T-cell (primary cell): ENCODE data around the gene FAM20C. TPM values are rescaled to one million over a fixed set of nuclear protein-coding genes. Genes with fewer than 3 reads are reported as not detected.

Experiments used
- ATAC-seq, 4 experiments: fragments of 200-7000 bp in 3 of 4; fragments of 150-1000 bp in 1 of 4; cut with Tn5 transposase; replicated peaks in 1 of 4; 1 replicate in 3 of 4; 2 replicates in 1 of 4; pipeline ENCODE4 v1.10.0; 2021; ENCODE audit warnings: moderate library complexity in 3 of 4, mild to moderate bottlenecking in 2 of 4, moderate number of reproducible peaks in 1 of 4
- CTCF ChIA-PET, 2 donors: fragments of 300-600 bp; sonication (Branson Sonifier 250); formaldehyde crosslinking; loops; one replicate each; lab custom pipeline; 2022; ENCODE audit warnings: antibody characterized with exemption in 2 of 2; lab: Charles Lee
- POLR2A ChIA-PET, 2 donors: fragments of 300-600 bp; sonication (Branson Sonifier 250); formaldehyde crosslinking; loops; one replicate each; lab custom pipeline; 2022; ENCODE audit warnings: antibody characterized with exemption in 2 of 2; lab: Charles Lee
- DNase-seq, 35 experiments: peaks; one replicate each; pipeline versions ENCODE4 v3.0.0 to v3.0.0-alpha.2; 2013 to 2023
- H3K27ac ChIP-seq: one replicate; pipeline ENCODE4 v1.5.1; 2013; ENCODE audit warnings: low read length
- H3K27me3 ChIP-seq, 2 experiments: replicated peaks in 1 of 2; 1 replicate in 1 of 2; 2 replicates in 1 of 2; pipeline versions ENCODE4 v1.6.1 to v1.7.0; 2013; ENCODE audit warnings: low read length in 1 of 2, mixed read lengths in 1 of 2; ENCODE audit not compliant: control insufficient read depth in 2 of 2, insufficient read depth in 2 of 2; ENCODE audit errors: extremely low read depth in 1 of 2
- H3K36me3 ChIP-seq, 2 donors: 1 replicate in 1 of 2; 2 replicates in 1 of 2; pipeline versions ENCODE4 v1.6.1 to v1.7.0; 2013; ENCODE audit warnings: low read length in 1 of 2; ENCODE audit not compliant: control insufficient read depth in 2 of 2, insufficient read depth in 1 of 2; ENCODE audit errors: extremely low read depth in 1 of 2
- H3K4me1 ChIP-seq, 2 experiments: 1 replicate in 1 of 2; 2 replicates in 1 of 2; pipeline versions ENCODE4 v1.6.1 to v1.7.0; 2013; ENCODE audit warnings: low read length in 2 of 2, mixed read lengths in 1 of 2; ENCODE audit not compliant: insufficient read depth in 2 of 2, control insufficient read depth in 1 of 2; ENCODE audit errors: extremely low read depth in 1 of 2
- H3K4me3 ChIP-seq, 2 donors: 1 replicate in 1 of 2; 2 replicates in 1 of 2; pipeline versions ENCODE4 v1.5.1 to v1.7.0; 2013; ENCODE audit warnings: mild to moderate bottlenecking in 2 of 2, low read length in 1 of 2, moderate library complexity in 1 of 2; ENCODE audit not compliant: control insufficient read depth in 1 of 2; ENCODE audit errors: extremely low read depth in 1 of 2
- H3K9me3 ChIP-seq: 2 replicates; pipeline ENCODE4 v1.7.0; 2013
- H3K27ac Mint-ChIP-seq, 2 donors: one replicate each; pipeline ENCODE4 v1.8.0; 2020 to 2021; ENCODE audit warnings: mild to moderate bottlenecking in 2 of 2, mixed read lengths in 2 of 2
- H3K27me3 Mint-ChIP-seq, 2 donors: one replicate each; pipeline ENCODE4 v1.8.0; 2021 to 2022; ENCODE audit warnings: mixed read lengths in 2 of 2
- H3K36me3 Mint-ChIP-seq: one replicate; pipeline ENCODE4 v1.8.0; 2021; ENCODE audit warnings: mixed read lengths
- H3K4me1 Mint-ChIP-seq, 3 donors: one replicate each; pipeline ENCODE4 v1.8.0; 2020 to 2022; ENCODE audit warnings: mixed read lengths in 3 of 3, mild to moderate bottlenecking in 1 of 3
- H3K4me3 Mint-ChIP-seq, 3 donors: one replicate each; pipeline ENCODE4 v1.8.0; 2020 to 2022; ENCODE audit warnings: mild to moderate bottlenecking in 3 of 3, mixed read lengths in 3 of 3, moderate library complexity in 3 of 3
- H3K9me3 Mint-ChIP-seq, 3 donors: one replicate each; pipeline ENCODE4 v1.8.0; 2020 to 2022; ENCODE audit warnings: mixed read lengths in 3 of 3
- WGBS: methylation state at CpG from one replicate; pipeline ENCODE4 v1.1.5; 2013; ENCODE audit warnings: missing lambda C conversion rate; ENCODE audit not compliant: insufficient coverage; 5-methylcytosine and 5-hydroxymethylcytosine counted together
- total RNA-seq, 35 experiments: library from RNA in 6 of 35; stranded (reverse) in 6 of 35; fragments of 120-200 nt in 1 of 35; gene quantifications; one replicate each; pipeline versions ENCODE4 v1.2.1 to v1.2.4 and lab custom pipeline; 2013 to 2026

The FAM20C gene
- total RNA-seq, 5 donors from 2014 or later (not counting 1 experiment from before 2014, with no cell fraction given): 0.18 to 2.0 (median 1.2) TPM

GRCh38 chr7:247181-247580 lies 54.8 kb downstream of the FAM20C start:
- no peaks in the 10 kb centered on the region for H3K9me3 ChIP-seq
- no peaks in the 10 kb centered on the region for H3K36me3 ChIP-seq
- no peaks in the 10 kb centered on the region for H3K27me3 ChIP-seq
- CTCF ChIA-PET: no interaction called here
- H3K4me1 ChIP-seq: no peaks in the 10 kb centered on the region
- H3K4me3 ChIP-seq: no peak overlapping the region
- POLR2A ChIA-PET: no interaction called here
- no peak for ATAC-seq
- Mint-ChIP-seq H3K27ac (no peak overlapping the region), H3K36me3 (no peaks in the 10 kb centered on the region), H3K4me1 (no peaks in the 10 kb centered on the region), H3K9me3 (no peaks in the 10 kb centered on the region), H3K4me3 (no peak overlapping the region), H3K27me3 (no peaks in the 10 kb centered on the region)
- 63% methylated on average over 5 of the region's 12 CpGs for WGBS
- H3K27ac ChIP-seq: no peak overlapping the region
- no peak for DNase-seq

GRCh38 chr7:247636-248035 lies 55.3 kb downstream of the FAM20C start:
- H3K9me3 Mint-ChIP-seq: no peaks in the 10 kb centered on the region
- no peaks in the 10 kb centered on the region for H3K9me3 ChIP-seq

GRCh38 chr7:248732-249435 lies 56.5 kb downstream of the FAM20C start:
- Mint-ChIP-seq H3K36me3 (no peaks in the 10 kb centered on the region), H3K27me3 (no peaks in the 10 kb centered on the region), H3K9me3 (no peaks in the 10 kb centered on the region), H3K4me3 (no peak overlapping the region), H3K4me1 (no peaks in the 10 kb centered on the region), H3K27ac (no peak overlapping the region)
- ChIA-PET POLR2A (no interaction called here), CTCF (no interaction called here)
- Histone ChIP-seq H3K9me3 (no peaks in the 10 kb centered on the region), H3K4me1 (no peaks in the 10 kb centered on the region), H3K27me3 (no peaks in the 10 kb centered on the region), H3K36me3 (no peaks in the 10 kb centered on the region), H3K4me3 (no peak overlapping the region), H3K27ac (no peak overlapping the region)
- no peak for DNase-seq
- ATAC-seq: no peak
- 72% methylated on average over 12 of the region's 20 CpGs for WGBS

More at GRCh38 chr7:247636-248035, 55.3 kb downstream of the FAM20C start:
- WGBS: 89% methylated on average over 8 of the region's 16 CpGs
- ChIA-PET POLR2A (no interaction called here), CTCF (no interaction called here)
- H3K27me3 Mint-ChIP-seq: no peaks in the 10 kb centered on the region
- no peak overlapping the region for H3K4me3 ChIP-seq
- DNase-seq (no peak), ATAC-seq (no peak)
- no peak overlapping the region for H3K4me3 Mint-ChIP-seq
- H3K4me1 ChIP-seq: no peaks in the 10 kb centered on the region
- no peaks in the 10 kb centered on the region for H3K36me3 Mint-ChIP-seq
- no peaks in the 10 kb centered on the region for H3K4me1 Mint-ChIP-seq
- H3K36me3 ChIP-seq: no peaks in the 10 kb centered on the region
- H3K27ac Mint-ChIP-seq: no peak overlapping the region
- no peak overlapping the region for H3K27ac ChIP-seq
- no peaks in the 10 kb centered on the region for H3K27me3 ChIP-seq

GRCh38 chr7:249989-250388 lies 57.6 kb downstream of the FAM20C start:
- ChIA-PET POLR2A (no interaction called here), CTCF (no interaction called here)
- WGBS: 94% methylated on average over 12 of the region's 12 CpGs
- H3K9me3 Mint-ChIP-seq: no peaks in the 10 kb centered on the region
- H3K4me1 Mint-ChIP-seq: no peaks in the 10 kb centered on the region
- no peaks in the 10 kb centered on the region for H3K4me1 ChIP-seq
- H3K27me3 ChIP-seq: peaks cover 0 to 6% of the 10 kb centered on the region in 2 experiments
- H3K4me3 ChIP-seq: no peak overlapping the region
- no peak overlapping the region for H3K4me3 Mint-ChIP-seq
- H3K36me3 Mint-ChIP-seq: no peaks in the 10 kb centered on the region
- H3K27ac ChIP-seq: no peak overlapping the region
- H3K36me3 ChIP-seq: no peaks in the 10 kb centered on the region
- peaks cover 0 to under 1% of the 10 kb centered on the region in 2 donors for H3K27me3 Mint-ChIP-seq
- DNase-seq (no peak), ATAC-seq (no peak)
- H3K9me3 ChIP-seq: no peaks in the 10 kb centered on the region
- no peak overlapping the region for H3K27ac Mint-ChIP-seq

- H3K4me1 ChIP-seq: no peaks in the 10 kb centered on the region
- H3K4me3 Mint-ChIP-seq: no peak overlapping the region
- POLR2A ChIA-PET: no interaction called here
- H3K4me1 Mint-ChIP-seq: no peaks in the 10 kb centered on the region
- no peaks in the 10 kb centered on the region for H3K36me3 ChIP-seq
- DNase-seq (no peak), ATAC-seq (no peak)
- no peak overlapping the region for H3K27ac Mint-ChIP-seq
- H3K27ac ChIP-seq: no peak overlapping the region
- no peaks in the 10 kb centered on the region for H3K36me3 Mint-ChIP-seq
- 85% methylated on average over 13 of the region's 15 CpGs for WGBS
- peaks cover 0 to 9% of the 10 kb centered on the region in 2 experiments for H3K27me3 ChIP-seq
- no peaks in the 10 kb centered on the region for H3K9me3 Mint-ChIP-seq
- CTCF ChIA-PET: no interaction called here
- H3K9me3 ChIP-seq: no peaks in the 10 kb centered on the region
- H3K27me3 Mint-ChIP-seq: peaks cover 0 to 4% of the 10 kb centered on the region in 2 donors
- no peak overlapping the region for H3K4me3 ChIP-seq
Observed at GRCh38 chr7:250523-250922, 58.2 kb downstream of the FAM20C start.

GRCh38 chr7:251005-251404 lies 58.6 kb downstream of the FAM20C start:
- Mint-ChIP-seq H3K27me3 (peaks cover 0 to 4% of the 10 kb centered on the region in 2 donors), H3K36me3 (no peaks in the 10 kb centered on the region), H3K4me1 (no peaks in the 10 kb centered on the region), H3K27ac (no peak overlapping the region), H3K4me3 (no peak overlapping the region), H3K9me3 (no peaks in the 10 kb centered on the region)
- WGBS: 92% methylated on average over 20 of the region's 20 CpGs
- Histone ChIP-seq H3K27me3 (peaks cover 0 to 11% of the 10 kb centered on the region in 2 experiments), H3K9me3 (no peaks in the 10 kb centered on the region), H3K4me1 (no peaks in the 10 kb centered on the region), H3K4me3 (no peak overlapping the region), H3K27ac (no peak overlapping the region), H3K36me3 (no peaks in the 10 kb centered on the region)
- ChIA-PET CTCF (no interaction called here), POLR2A (no interaction called here)
- no peak for DNase-seq
- no peak for ATAC-seq
